Ishikawa (cell line): ENCODE results near the gene SPSB4.

ENCODE experiments used
- CREB1 ChIP-seq: IDR thresholded peaks from 2 replicates; pipeline ENCODE4 v1.6.1; 2012; ENCODE audit warnings: low read depth
- EP300 ChIP-seq: IDR thresholded peaks from 2 replicates; pipeline ENCODE4 v1.6.1; 2012; ENCODE audit warnings: borderline replicate concordance
- NFIC ChIP-seq: IDR thresholded peaks from 2 replicates; pipeline ENCODE4 v1.6.1; 2012
- RAD21 ChIP-seq: IDR thresholded peaks from 2 replicates; pipeline ENCODE4 v1.6.1; 2012; ENCODE audit warnings: low read depth
- TAF1 ChIP-seq: IDR thresholded peaks from 2 replicates; pipeline ENCODE4 v1.6.1; 2012; ENCODE audit warnings: low read depth, mild to moderate bottlenecking
- TCF12 ChIP-seq: IDR thresholded peaks from 2 replicates; pipeline ENCODE4 v1.6.1; 2012; ENCODE audit warnings: low read depth
- YY1 ChIP-seq: IDR thresholded peaks from 2 replicates; pipeline ENCODE4 v1.6.1; 2012; ENCODE audit warnings: low read depth
- ZBTB7A ChIP-seq: IDR thresholded peaks from 2 replicates; pipeline ENCODE4 v1.6.1; 2012; ENCODE audit warnings: low read depth
- TF ChIP-seq, protein P1 (sequence below): IDR thresholded peaks from 2 replicates; pipeline ENCODE4 v1.6.1; 2012
- TF ChIP-seq, protein P2 (sequence below): IDR thresholded peaks from 2 replicates; pipeline ENCODE4 v1.6.1; 2012; ENCODE audit warnings: low read depth, mild to moderate bottlenecking

GRCh38 chr3:141076036-141076773 lies 25.1 kb downstream of the SPSB4 start:
- TF ChIP-seq TCF12 (no peak), EP300 (no peak), NFIC (no peak), YY1 (no peak), ZBTB7A (no peak), TAF1 (no peak), CREB1 (no peak), RAD21 (no peak)
- TF ChIP-seq, protein P1, sequence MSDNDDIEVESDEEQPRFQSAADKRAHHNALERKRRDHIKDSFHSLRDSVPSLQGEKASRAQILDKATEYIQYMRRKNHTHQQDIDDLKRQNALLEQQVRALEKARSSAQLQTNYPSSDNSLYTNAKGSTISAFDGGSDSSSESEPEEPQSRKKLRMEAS: no peak
- TF ChIP-seq, protein P2, sequence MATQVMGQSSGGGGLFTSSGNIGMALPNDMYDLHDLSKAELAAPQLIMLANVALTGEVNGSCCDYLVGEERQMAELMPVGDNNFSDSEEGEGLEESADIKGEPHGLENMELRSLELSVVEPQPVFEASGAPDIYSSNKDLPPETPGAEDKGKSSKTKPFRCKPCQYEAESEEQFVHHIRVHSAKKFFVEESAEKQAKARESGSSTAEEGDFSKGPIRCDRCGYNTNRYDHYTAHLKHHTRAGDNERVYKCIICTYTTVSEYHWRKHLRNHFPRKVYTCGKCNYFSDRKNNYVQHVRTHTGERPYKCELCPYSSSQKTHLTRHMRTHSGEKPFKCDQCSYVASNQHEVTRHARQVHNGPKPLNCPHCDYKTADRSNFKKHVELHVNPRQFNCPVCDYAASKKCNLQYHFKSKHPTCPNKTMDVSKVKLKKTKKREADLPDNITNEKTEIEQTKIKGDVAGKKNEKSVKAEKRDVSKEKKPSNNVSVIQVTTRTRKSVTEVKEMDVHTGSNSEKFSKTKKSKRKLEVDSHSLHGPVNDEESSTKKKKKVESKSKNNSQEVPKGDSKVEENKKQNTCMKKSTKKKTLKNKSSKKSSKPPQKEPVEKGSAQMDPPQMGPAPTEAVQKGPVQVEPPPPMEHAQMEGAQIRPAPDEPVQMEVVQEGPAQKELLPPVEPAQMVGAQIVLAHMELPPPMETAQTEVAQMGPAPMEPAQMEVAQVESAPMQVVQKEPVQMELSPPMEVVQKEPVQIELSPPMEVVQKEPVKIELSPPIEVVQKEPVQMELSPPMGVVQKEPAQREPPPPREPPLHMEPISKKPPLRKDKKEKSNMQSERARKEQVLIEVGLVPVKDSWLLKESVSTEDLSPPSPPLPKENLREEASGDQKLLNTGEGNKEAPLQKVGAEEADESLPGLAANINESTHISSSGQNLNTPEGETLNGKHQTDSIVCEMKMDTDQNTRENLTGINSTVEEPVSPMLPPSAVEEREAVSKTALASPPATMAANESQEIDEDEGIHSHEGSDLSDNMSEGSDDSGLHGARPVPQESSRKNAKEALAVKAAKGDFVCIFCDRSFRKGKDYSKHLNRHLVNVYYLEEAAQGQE: no peak
